ENCODE measurements around the gene NKX1-1.

Gene NKX1-1

GRCh38 chr4:1360423-1361283 lies 45.6 kb downstream of the NKX1-1 start:
- DNase-seq (ENCODE audit: low read depth in 2 of 2): no peak

GRCh38 chr4:1359976-1360375 lies 46.3 kb downstream of the NKX1-1 start:
- DNase-seq (ENCODE audit: low read depth in 2 of 2): no peak

- DNase-seq (ENCODE audit: low read depth in 2 of 2): no peak
These were observed 47.1 kb downstream of the NKX1-1 start for GRCh38 chr4:1359144-1359501.

- DNase-seq (ENCODE audit: low read depth in 2 of 2): no peak
These were observed 47.7 kb downstream of the NKX1-1 start for GRCh38 chr4:1358421-1359143.

- no peak for DNase-seq (ENCODE audit: low read depth in 2 of 2)
These were observed 48.6 kb downstream of the NKX1-1 start for GRCh38 chr4:1357356-1358248.

- DNase-seq (ENCODE audit: low read depth in 2 of 2): peak in 1 of 2 donors; percentile 26
These were observed 49.9 kb downstream of the NKX1-1 start for GRCh38 chr4:1356181-1356998.

GRCh38 chr4:1355378-1355777 lies 50.9 kb downstream of the NKX1-1 start:
- no peak for DNase-seq (ENCODE audit: low read depth in 2 of 2)

GRCh38 chr4:1354983-1355275 lies 51.3 kb downstream of the NKX1-1 start:
- DNase-seq (ENCODE audit: low read depth in 2 of 2): no peak

- DNase-seq (ENCODE audit: low read depth in 2 of 2): no peak
These were observed 51.9 kb downstream of the NKX1-1 start for GRCh38 chr4:1354136-1354982.

- no peak for DNase-seq (ENCODE audit: low read depth in 2 of 2)
These were observed 52.8 kb downstream of the NKX1-1 start for GRCh38 chr4:1353186-1354055.
